K562 (cell line): Measurements from ENCODE around the gene TOMT. TPM values are rescaled to one million over a fixed set of nuclear protein-coding genes. Genes with fewer than 3 reads are reported as not detected.
A peak's percentile ranks its signal among the peaks of the same experiment; 100 is the strongest.

Experiments
- HDAC2 ChIP-seq: fragments of 450-650 bp; IDR thresholded peaks from 2 replicates; pipeline ENCODE4 v1.6.1; 2016; ENCODE audit warnings: mild to moderate bottlenecking
- KDM4B ChIP-seq, 2 experiments: fragments of 450-650 bp in 1 of 2; sonication (generic) in 1 of 2; IDR thresholded peaks; 2 replicates each; pipeline ENCODE4 v1.6.1; 2016 to 2017; ENCODE audit warnings: borderline replicate concordance in 2 of 2, antibody characterized with exemption in 1 of 2, low read depth in 1 of 2, mild to moderate bottlenecking in 1 of 2
- NCOA6 ChIP-seq: fragments of 450-650 bp; IDR thresholded peaks from 2 replicates; pipeline ENCODE4 v1.6.1; 2017; ENCODE audit warnings: mild to moderate bottlenecking
- NFRKB ChIP-seq: fragments of 450-650 bp; IDR thresholded peaks from 2 replicates; pipeline ENCODE4 v1.6.1; 2016; ENCODE audit warnings: low read depth
- NONO ChIP-seq, 2 experiments: fragments of 200-400 bp in 1 of 2; fragments of 450-650 bp in 1 of 2; formaldehyde crosslinking in 1 of 2; IDR thresholded peaks; 2 replicates each; pipeline ENCODE4 v1.6.1; 2017; ENCODE audit warnings: low read depth in 2 of 2, mild to moderate bottlenecking in 2 of 2, moderate library complexity in 2 of 2, low read length in 1 of 2
- PCBP1 ChIP-seq: fragments of 200-400 bp; formaldehyde crosslinking; IDR thresholded peaks from 2 replicates; pipeline ENCODE4 v1.6.1; 2018; ENCODE audit warnings: mild to moderate bottlenecking, low read depth, low read length; ENCODE audit not compliant: poor library complexity, severe bottlenecking
- SP1 ChIP-seq: sonication (generic); formaldehyde crosslinking; IDR thresholded peaks from 2 replicates; pipeline ENCODE4 v1.8.1; 2022; ENCODE audit warnings: mild to moderate bottlenecking, missing genetic modification reagents
- SRSF1 ChIP-seq: fragments of 200-400 bp; formaldehyde crosslinking; IDR thresholded peaks from 2 replicates; pipeline ENCODE4 v1.6.1; 2017; ENCODE audit warnings: mild to moderate bottlenecking, low read depth, low read length, moderate library complexity
- TEAD4 ChIP-seq, 2 experiments: sonication (generic) in 1 of 2; formaldehyde crosslinking in 1 of 2; IDR thresholded peaks; 2 replicates each; pipeline versions ENCODE4 v1.6.1 to v1.8.0; 2012 to 2022; ENCODE audit warnings: borderline replicate concordance in 1 of 2, inconsistent platforms in 1 of 2, low read length in 1 of 2, mild to moderate bottlenecking in 1 of 2, missing genetic modification reagents in 1 of 2
- ZBTB40 ChIP-seq, 2 experiments: fragments of 450-650 bp in 1 of 2; sonication (generic) in 1 of 2; formaldehyde crosslinking in 1 of 2; IDR thresholded peaks; 2 replicates each; pipeline versions ENCODE4 v1.7.1 to v1.9.0; 2016 to 2022; ENCODE audit warnings: inconsistent platforms in 1 of 2, mild to moderate bottlenecking in 1 of 2, missing genetic modification reagents in 1 of 2
- ZNF24 ChIP-seq: fragments of 450-650 bp; IDR thresholded peaks from 2 replicates; pipeline ENCODE4 v1.6.1; 2016
- ZNF431 ChIP-seq: sonication (generic); formaldehyde crosslinking; IDR thresholded peaks from 2 replicates; pipeline ENCODE4 v1.8.0; 2022; ENCODE audit warnings: mild to moderate bottlenecking, missing genetic modification reagents
- polyA plus RNA-seq, 8 experiments: library from polyadenylated mRNA; depleted of rRNA in 4 of 8; stranded (reverse) in 5 of 8; unstranded in 3 of 8; fragments of >200 nt; fragmentation: Nextera tagmentation in 2 of 8; fragmentation: Illumina TruSeq in 1 of 8; extraction: Ambion mirVana in 2 of 8; extraction: Trizol in 1 of 8; gene quantifications; 2 replicates each; pipeline versions ENCODE4 v1.2.1 to v1.2.3, GENCODE V29; 2011 to 2014; ENCODE audit warnings: inconsistent platforms in 1 of 8, missing spikeins in 1 of 8
- total RNA-seq, 7 experiments: library from RNA; depleted of rRNA in 6 of 7; stranded (reverse); fragments of >200 nt in 6 of 7; fragmentation: Illumina TruSeq in 2 of 7; extraction: Trizol in 2 of 7; gene quantifications; 2 replicates each; pipeline versions ENCODE4 v1.2.1 to v1.2.3, GENCODE V29; 2011 to 2021; ENCODE audit warnings: low replicate concordance in 1 of 7
- TF ChIP-seq, protein P1 (sequence below): fragments of 450-650 bp; formaldehyde crosslinking; IDR thresholded peaks from 2 replicates; pipeline ENCODE4 v1.4.0; 2020; ENCODE audit warnings: mild to moderate bottlenecking, moderate library complexity
- TF ChIP-seq, protein P2 (sequence below): sonication (generic); formaldehyde crosslinking; IDR thresholded peaks from 2 replicates; pipeline ENCODE4 v1.8.1; 2022; ENCODE audit warnings: missing genetic modification reagents

Gene TOMT
- total and polyA plus RNA-seq, 9 of the 15 experiments (the other 6 are each of a cell fraction or from before 2014, with no cell fraction given) = not detected

DNA sequence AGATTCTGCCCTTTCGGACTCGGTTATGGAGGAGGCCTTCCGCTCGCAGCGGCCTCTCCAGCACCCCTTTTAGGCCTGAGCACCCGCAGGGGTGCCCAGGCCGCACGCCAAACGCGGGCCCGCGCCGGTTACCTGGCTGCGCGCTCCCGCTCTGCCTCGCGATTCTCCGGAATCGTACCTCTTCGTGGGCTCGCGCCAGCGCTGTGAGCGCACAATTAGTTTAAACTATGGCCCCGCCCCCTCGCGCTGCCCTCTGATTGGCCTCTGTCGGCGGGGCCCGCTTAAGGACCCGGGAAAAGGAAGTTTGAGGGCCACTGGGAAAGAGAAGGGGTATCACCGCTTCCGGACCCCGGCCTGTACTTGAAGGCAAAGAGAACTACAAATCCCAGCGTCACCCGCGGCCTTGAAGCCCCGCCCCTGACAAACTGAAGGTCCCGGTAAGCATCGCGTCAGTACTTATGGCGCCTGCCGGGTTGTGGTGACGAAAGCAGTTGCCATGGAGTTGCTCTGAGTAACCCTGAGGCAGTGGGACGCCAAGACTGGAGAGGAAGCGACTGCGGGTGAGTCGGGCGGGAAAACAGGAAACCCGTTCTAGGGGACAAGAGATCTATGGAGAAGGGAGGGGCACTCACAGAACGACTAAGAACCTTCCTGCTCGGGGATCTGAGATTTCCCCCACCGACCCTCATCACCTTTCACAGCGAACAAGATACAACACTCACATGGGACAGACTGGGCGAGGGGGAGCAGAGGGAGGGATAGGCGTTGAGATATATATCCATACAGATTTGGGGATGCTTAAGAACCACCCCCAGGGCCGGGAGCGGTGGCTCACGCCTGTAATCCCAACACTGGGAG is 25.2 kb upstream of the TOMT start, which contains the start of the genes LRRC51 and NUMA1 (continued):
- TF ChIP-seq ZBTB40 (IDR thresholded peaks at IDR 0.05) = peak; percentile 92
- TF ChIP-seq ZBTB40 (CRISPR knock-in tag; IDR thresholded peaks at IDR 0.05) = no peak
- peak; percentile 90 for TF ChIP-seq ZNF24
- TF ChIP-seq HDAC2 = peak; percentile 77; the same call in 1 of the 2 replicates
- TF ChIP-seq, protein P1, sequence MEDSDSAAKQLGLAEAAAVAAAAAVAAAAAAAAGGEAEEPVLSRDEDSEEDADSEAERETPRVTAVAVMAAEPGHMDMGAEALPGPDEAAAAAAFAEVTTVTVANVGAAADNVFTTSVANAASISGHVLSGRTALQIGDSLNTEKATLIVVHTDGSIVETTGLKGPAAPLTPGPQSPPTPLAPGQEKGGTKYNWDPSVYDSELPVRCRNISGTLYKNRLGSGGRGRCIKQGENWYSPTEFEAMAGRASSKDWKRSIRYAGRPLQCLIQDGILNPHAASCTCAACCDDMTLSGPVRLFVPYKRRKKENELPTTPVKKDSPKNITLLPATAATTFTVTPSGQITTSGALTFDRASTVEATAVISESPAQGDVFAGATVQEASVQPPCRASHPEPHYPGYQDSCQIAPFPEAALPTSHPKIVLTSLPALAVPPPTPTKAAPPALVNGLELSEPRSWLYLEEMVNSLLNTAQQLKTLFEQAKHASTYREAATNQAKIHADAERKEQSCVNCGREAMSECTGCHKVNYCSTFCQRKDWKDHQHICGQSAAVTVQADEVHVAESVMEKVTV = 0 out of 2 replicates have a peak, but pooled peaks have one; percentile 25
- TF ChIP-seq NONO (IDR thresholded peaks at IDR 0.05; ENCODE audit: low read depth in 2 of 2, low read length in 1 of 2) = peak in 1 of 2 experiments; percentile 88; a peak in 2 of 4 replicates
- TF ChIP-seq, protein P2, sequence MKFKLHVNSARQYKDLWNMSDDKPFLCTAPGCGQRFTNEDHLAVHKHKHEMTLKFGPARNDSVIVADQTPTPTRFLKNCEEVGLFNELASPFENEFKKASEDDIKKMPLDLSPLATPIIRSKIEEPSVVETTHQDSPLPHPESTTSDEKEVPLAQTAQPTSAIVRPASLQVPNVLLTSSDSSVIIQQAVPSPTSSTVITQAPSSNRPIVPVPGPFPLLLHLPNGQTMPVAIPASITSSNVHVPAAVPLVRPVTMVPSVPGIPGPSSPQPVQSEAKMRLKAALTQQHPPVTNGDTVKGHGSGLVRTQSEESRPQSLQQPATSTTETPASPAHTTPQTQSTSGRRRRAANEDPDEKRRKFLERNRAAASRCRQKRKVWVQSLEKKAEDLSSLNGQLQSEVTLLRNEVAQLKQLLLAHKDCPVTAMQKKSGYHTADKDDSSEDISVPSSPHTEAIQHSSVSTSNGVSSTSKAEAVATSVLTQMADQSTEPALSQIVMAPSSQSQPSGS (CRISPR knock-in tag) = no peak
- no peak for TF ChIP-seq PCBP1
- no peak for TF ChIP-seq KDM4B (IDR thresholded peaks at IDR 0.05; ENCODE audit: borderline replicate concordance in 2 of 2, low read depth in 1 of 2)
- TF ChIP-seq SRSF1 = no peak
- peak; percentile 95 for TF ChIP-seq SP1 (CRISPR knock-in tag)
- TF ChIP-seq NCOA6 = no peak
- 0 out of 2 replicates have a peak, but pooled peaks have one; percentile 46 for TF ChIP-seq NFRKB
- TF ChIP-seq ZNF431 (CRISPR knock-in tag) = no peak; the same call in 1 of the 2 replicates
- TF ChIP-seq TEAD4 (IDR thresholded peaks at IDR 0.05; ENCODE audit: low read length) = no peak
- TF ChIP-seq TEAD4 (CRISPR knock-in tag; IDR thresholded peaks at IDR 0.05; ENCODE audit: borderline replicate concordance) = no peak
